Ovary (tissue), 1 donor: Measurements from ENCODE around the gene PRXL2B.
"Not testable (repeated sequence)": the region's sequence is repeated elsewhere in the genome, so short reads cannot be mapped to it uniquely, and the experiment has no call there.

Experiments
- EP300 ChIP-seq: sonication (generic); formaldehyde crosslinking; IDR thresholded peaks from one replicate; pipeline ENCODE4 v1.6.1; 2017; ENCODE audit warnings: antibody characterized with exemption
- POLR2A ChIP-seq: fragments of 450-650 bp; IDR thresholded peaks from one replicate; pipeline ENCODE4 v1.6.1; 2017; ENCODE audit warnings: antibody characterized with exemption, mild to moderate bottlenecking, moderate library complexity

GRCh38 chr1:2551544-2551943 is 35.0 kb upstream of the PRXL2B start:
- not testable (repeated sequence) for TF ChIP-seq EP300, POLR2A
